Measurements from ENCODE around the gene ASGR1. TPM values are rescaled to one million over a fixed set of nuclear protein-coding genes. Genes with fewer than 3 reads are reported as not detected.

Gene ASGR1
- total RNA-seq: 1 to 10 TPM; 2.4 to 7.7 TPM
- 10 to 100 TPM in 4 of 6 donors, 1 to 10 TPM in 2; 8.7 to 13.0 (median 11.0) TPM for polyA plus RNA-seq (ENCODE audit: insufficient read length in 6 of 6)
- long read RNA-seq, donor 1, partial matches to known transcripts: 0 of 1 reads
- long read RNA-seq, donor 1, other reads (novel, unspliced or antisense): 0 of 1 reads
- long read RNA-seq, donor 2: 0 reads
- long read RNA-seq, donor 3: 0 reads
- long read RNA-seq, donor 4, partial matches to known transcripts: 3 of 4 reads
- long read RNA-seq, donor 4, other reads (novel, unspliced or antisense): 1 of 4 reads
- long read RNA-seq, donor 5: 0 reads
- long read RNA-seq, donor 6: 0 reads
- long read RNA-seq, donor 7: 0 reads
- long read RNA-seq, donor 8: 0 reads
- long read RNA-seq, donor 9: 0 reads
- long read RNA-seq, donor 10, partial matches to known transcripts: 12 of 16 reads
- long read RNA-seq, donor 10, other reads (novel, unspliced or antisense): 4 of 16 reads
- long read RNA-seq, donor 11: 0 reads
- long read RNA-seq, donor 12: 0 reads

- no peaks in the 10 kb centered on the region for H3K9me3 ChIP-seq
These were observed at the start of gene ASGR1 for GRCh38 chr17:7179317-7180254. Gene ASGR1, minus strand, starts transcription at chr17:7179370. Its CDS starts 807 bp downstream, at chr17:7178563.

DNA sequence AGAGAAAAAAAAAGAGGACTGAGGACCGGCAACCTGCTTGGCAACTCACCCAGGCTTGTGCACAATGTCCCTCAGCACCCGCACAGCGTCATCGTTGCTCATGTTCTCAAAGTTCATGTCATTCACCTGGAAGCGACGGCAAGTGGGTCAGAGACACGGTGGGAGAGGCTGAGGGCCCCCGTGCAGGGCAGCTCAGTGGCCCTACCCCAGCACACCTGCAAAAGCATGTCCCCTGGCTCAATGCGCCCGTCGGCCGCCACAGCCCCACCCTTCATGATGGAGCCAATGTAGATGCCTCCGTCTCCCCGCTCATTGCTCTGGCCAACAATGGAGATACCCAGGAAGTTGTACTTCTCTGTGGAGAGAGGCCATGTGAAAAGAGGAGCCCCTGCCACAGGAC, 49.8 kb upstream of the ASGR1 start:
- ATAC-seq: no peak
- Histone ChIP-seq H3K27ac (no peak overlapping the region), H3K4me3 (no peak overlapping the region), H3K36me3 (peaks cover 0 to 68% of the 10 kb centered on the region in 2 donors), H3K27me3 (no peaks in the 10 kb centered on the region), H3K4me1 (peaks cover 7 to 24% of the 10 kb centered on the region in 2 donors), H3K9me3 (no peaks in the 10 kb centered on the region)
- no peak for TF ChIP-seq CTCF (IDR thresholded peaks at IDR 0.05)
- intact Hi-C loops (cut with DNase I): no loop called here
- no peak for DNase-seq

More at GRCh38 chr17:7179317-7180254, at the start of gene ASGR1:
- intact Hi-C loops (cut with DNase I): no loop called here
- Histone ChIP-seq H3K36me3 (no peaks in the 10 kb centered on the region), H3K27me3 (peaks cover 0 to 25% of the 10 kb centered on the region in 2 donors), H3K27ac (no peak within 1 kb of the TSS), H3K4me1 (peaks cover 9 to 20% of the 10 kb centered on the region in 2 donors), H3K4me3 (no peak within 1 kb of the TSS)
- DNase-seq (no peak), ATAC-seq (no peak)
- TF ChIP-seq CTCF (IDR thresholded peaks at IDR 0.05): no peak

DNA sequence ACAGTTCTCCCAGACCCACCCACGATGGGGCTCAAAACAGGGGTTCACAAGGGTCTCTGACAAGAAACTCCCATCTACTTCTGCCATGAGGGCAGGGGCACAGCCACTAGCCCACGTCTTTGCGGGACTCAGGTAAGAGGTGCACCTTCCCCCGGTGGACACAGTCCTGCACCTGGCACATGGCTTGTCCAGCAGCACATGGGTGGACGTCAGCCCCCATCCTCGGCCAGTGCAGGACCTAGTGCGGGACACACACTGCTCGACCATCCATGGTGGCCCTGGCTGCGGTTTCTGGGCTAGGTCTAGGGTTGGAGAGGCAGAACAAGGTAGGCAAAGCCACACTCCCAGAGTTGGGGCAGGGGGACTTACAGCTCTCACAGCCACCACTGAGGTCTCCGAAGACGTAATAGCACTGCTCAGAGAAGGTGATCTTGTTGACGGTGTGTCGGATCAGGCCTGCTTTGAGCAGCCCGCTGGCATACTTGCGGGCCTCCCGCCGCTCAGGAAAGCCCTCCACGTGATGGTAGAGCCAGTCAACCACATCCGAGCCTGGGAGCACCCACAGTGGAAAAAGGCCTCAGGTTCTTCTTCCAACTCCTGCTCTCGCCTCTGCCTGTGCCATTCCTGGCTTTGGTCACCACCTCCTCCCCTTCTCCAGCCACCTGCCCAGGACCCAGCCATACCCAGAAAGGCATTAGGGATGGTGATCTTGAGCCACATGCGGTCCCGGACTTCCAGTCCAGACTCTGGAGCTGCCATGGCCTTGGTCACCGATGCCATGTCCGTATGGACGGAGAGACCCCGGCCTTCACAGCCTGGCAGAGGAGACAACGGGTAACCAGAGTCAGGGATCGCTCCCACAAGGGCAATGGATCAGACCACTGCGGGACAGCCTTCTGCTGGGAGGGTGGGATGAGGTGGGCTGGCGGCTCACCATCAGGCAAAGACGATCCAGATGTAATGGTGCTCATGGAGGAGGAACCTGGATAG, 47.8 kb upstream of the ASGR1 start:
- Histone ChIP-seq H3K27me3 (no peaks in the 10 kb centered on the region), H3K4me3 (no peak overlapping the region), H3K4me1 (peaks cover 0 to 7% of the 10 kb centered on the region in 2 donors), H3K9me3 (no peaks in the 10 kb centered on the region), H3K36me3 (peaks cover 0 to 87% of the 10 kb centered on the region in 2 donors), H3K27ac (no peak overlapping the region)
- no peak for DNase-seq
- no peak for TF ChIP-seq CTCF (IDR thresholded peaks at IDR 0.05)
- no peak for ATAC-seq
- intact Hi-C loops (cut with DNase I): no loop called here

DNA sequence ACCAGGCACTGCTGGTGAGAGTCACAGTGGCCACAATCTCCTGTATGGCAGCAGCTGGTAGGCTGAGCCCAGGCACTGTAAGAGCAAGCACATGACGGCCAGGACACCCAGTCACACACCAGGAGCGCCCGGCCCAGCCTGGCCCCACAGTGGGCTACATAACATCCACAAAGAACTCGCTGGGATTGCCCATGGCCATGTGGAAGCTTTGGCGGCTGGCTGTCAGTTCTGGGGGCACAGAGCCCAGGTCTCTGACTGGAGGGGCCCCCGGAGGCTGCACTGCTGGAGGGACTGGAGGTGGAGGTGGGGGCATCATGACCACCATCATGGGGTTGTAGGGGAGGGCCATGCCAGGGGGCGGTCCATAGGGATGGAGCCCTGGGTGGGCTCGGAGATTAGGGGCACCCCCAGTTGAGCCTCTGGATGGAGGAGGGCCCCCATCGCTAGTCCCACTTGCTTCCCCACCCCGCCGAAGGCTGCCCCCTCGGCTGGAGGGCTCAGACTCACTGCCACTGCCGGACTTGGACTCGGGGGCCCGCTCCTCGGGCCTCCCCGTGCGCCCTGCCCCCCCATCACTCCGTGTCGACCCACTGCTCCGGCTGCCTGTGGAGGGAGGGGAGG, 46.7 kb upstream of the ASGR1 start:
- Histone ChIP-seq H3K4me3 (no peak overlapping the region), H3K9me3 (no peaks in the 10 kb centered on the region), H3K27me3 (no peaks in the 10 kb centered on the region), H3K36me3 (peaks cover 0 to 99% of the 10 kb centered on the region in 2 donors), H3K27ac (no peak overlapping the region), H3K4me1 (peaks cover 8 to 14% of the 10 kb centered on the region in 2 donors)
- ATAC-seq (no peak), DNase-seq (no peak)
- intact Hi-C loops (cut with DNase I): no loop called here
- TF ChIP-seq CTCF (IDR thresholded peaks at IDR 0.05): no peak

Measured in left lung (tissue), 14 donors.